HEK293T (cell line): ENCODE results near the gene HMX2.
A peak's percentile ranks its signal among the peaks of the same experiment; 100 is the strongest.

Source experiments
- CTCF ChIA-PET: fragments of 350-600 bp; formaldehyde crosslinking; extraction: SDS; loops from one replicate; lab custom pipeline; 2021; ENCODE audit warnings: antibody characterized with exemption, inconsistent platforms; lab: Yijun Ruan, JAX
- POLR2A ChIA-PET: fragments of 350-600 bp; formaldehyde crosslinking; extraction: SDS; loops from one replicate; lab custom pipeline; 2020; ENCODE audit warnings: antibody characterized with exemption, inconsistent platforms; lab: Yijun Ruan, JAX
- DNase-seq: peaks from one replicate; pipeline ENCODE4 v3.0.0; 2012; ENCODE audit warnings: mixed read lengths; ENCODE audit errors: extremely low spot score
- ARNT ChIP-seq: fragments of 450-650 bp; IDR thresholded peaks from 2 replicates; pipeline ENCODE4 v1.6.1; 2017; ENCODE audit warnings: mild to moderate bottlenecking
- BHLHE40 ChIP-seq: fragments of 450-650 bp; IDR thresholded peaks from 2 replicates; pipeline ENCODE4 v1.6.1; 2016; ENCODE audit warnings: mild to moderate bottlenecking, moderate library complexity, borderline replicate concordance
- CTBP1 ChIP-seq: fragments of 450-650 bp; IDR thresholded peaks from 2 replicates; pipeline ENCODE4 v1.6.1; 2016; ENCODE audit warnings: borderline replicate concordance
- ELF4 ChIP-seq: fragments of 450-650 bp; IDR thresholded peaks from 2 replicates; pipeline ENCODE4 v1.6.1; 2017; ENCODE audit warnings: antibody characterized with exemption
- FOXA1 ChIP-seq: fragments of 450-650 bp; IDR thresholded peaks from 2 replicates; pipeline ENCODE4 v1.6.1; 2016; ENCODE audit warnings: mild to moderate bottlenecking
- FOXK2 ChIP-seq: fragments of 450-650 bp; IDR thresholded peaks from 2 replicates; pipeline ENCODE4 v1.6.1; 2016; ENCODE audit warnings: mild to moderate bottlenecking
- FOXM1 ChIP-seq: fragments of 450-650 bp; IDR thresholded peaks from 2 replicates; pipeline ENCODE4 v1.6.1; 2017; ENCODE audit warnings: mild to moderate bottlenecking, borderline replicate concordance
- HDGF ChIP-seq: fragments of 450-650 bp; IDR thresholded peaks from 2 replicates; pipeline ENCODE4 v1.6.1; 2017; ENCODE audit warnings: antibody characterized with exemption, borderline replicate concordance
- L3MBTL2 ChIP-seq: fragments of 450-650 bp; conservative IDR thresholded peaks from 2 replicates; pipeline ENCODE4 v1.6.1; 2016; ENCODE audit warnings: mild to moderate bottlenecking
- LEF1 ChIP-seq: fragments of 450-650 bp; IDR thresholded peaks from 2 replicates; pipeline ENCODE4 v1.6.1; 2017; ENCODE audit warnings: mild to moderate bottlenecking, borderline replicate concordance
- NFRKB ChIP-seq: fragments of 450-650 bp; IDR thresholded peaks from 2 replicates; pipeline ENCODE4 v1.6.1; 2016; ENCODE audit warnings: mild to moderate bottlenecking, moderate library complexity
- SP1 ChIP-seq: fragments of 450-650 bp; IDR thresholded peaks from 2 replicates; pipeline ENCODE4 v1.6.1; 2017
- SUZ12 ChIP-seq: fragments of 450-650 bp; IDR thresholded peaks from 2 replicates; pipeline ENCODE4 v1.6.1; 2016; ENCODE audit warnings: mild to moderate bottlenecking
- TARDBP ChIP-seq: fragments of 450-650 bp; IDR thresholded peaks from 2 replicates; pipeline ENCODE4 v1.6.1; 2016
- ZNF384 ChIP-seq: fragments of 450-650 bp; IDR thresholded peaks from 2 replicates; pipeline ENCODE4 v1.6.1; 2016
- TF ChIP-seq, protein P1 (sequence below): fragments of 450-650 bp; IDR thresholded peaks from 2 replicates; pipeline ENCODE4 v1.6.1; 2016

Gene HMX2

DNA sequence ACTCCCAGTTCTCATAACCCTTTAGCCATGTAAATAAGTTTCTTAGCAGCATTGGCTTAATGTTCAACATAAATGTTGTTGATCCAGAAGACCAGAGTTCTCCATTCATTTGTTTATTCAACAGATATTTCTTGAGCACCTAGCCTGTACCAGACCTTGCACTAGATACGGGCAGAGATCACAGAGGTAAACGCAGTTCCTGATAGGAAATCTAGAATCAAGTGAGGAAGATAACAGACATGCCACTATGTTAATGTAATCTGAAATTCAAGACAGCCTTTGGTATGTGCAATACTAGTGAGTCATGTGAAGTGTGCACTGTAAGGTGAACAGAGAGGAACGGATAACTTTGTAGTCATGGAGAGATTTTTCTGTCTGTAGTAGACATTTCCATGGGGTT is 9.3 kb downstream of the HMX2 start:
- POLR2A ChIA-PET = no interaction called here
- no peak for TF ChIP-seq SP1
- TF ChIP-seq NFRKB = no peak
- TF ChIP-seq BHLHE40 = no peak
- TF ChIP-seq ZNF384 = no peak
- no peak for TF ChIP-seq HDGF
- no peak for TF ChIP-seq ELF4
- TF ChIP-seq FOXK2 = no peak
- TF ChIP-seq, protein P1, sequence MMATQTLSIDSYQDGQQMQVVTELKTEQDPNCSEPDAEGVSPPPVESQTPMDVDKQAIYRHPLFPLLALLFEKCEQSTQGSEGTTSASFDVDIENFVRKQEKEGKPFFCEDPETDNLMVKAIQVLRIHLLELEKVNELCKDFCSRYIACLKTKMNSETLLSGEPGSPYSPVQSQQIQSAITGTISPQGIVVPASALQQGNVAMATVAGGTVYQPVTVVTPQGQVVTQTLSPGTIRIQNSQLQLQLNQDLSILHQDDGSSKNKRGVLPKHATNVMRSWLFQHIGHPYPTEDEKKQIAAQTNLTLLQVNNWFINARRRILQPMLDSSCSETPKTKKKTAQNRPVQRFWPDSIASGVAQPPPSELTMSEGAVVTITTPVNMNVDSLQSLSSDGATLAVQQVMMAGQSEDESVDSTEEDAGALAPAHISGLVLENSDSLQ = no peak
- no peak for TF ChIP-seq L3MBTL2
- no peak for TF ChIP-seq FOXM1
- no peak for TF ChIP-seq FOXA1
- no peak for TF ChIP-seq TARDBP
- no peak for TF ChIP-seq ARNT
- TF ChIP-seq CTBP1 = no peak
- TF ChIP-seq LEF1 = no peak
- TF ChIP-seq SUZ12 = no peak
- no peak for DNase-seq

DNA sequence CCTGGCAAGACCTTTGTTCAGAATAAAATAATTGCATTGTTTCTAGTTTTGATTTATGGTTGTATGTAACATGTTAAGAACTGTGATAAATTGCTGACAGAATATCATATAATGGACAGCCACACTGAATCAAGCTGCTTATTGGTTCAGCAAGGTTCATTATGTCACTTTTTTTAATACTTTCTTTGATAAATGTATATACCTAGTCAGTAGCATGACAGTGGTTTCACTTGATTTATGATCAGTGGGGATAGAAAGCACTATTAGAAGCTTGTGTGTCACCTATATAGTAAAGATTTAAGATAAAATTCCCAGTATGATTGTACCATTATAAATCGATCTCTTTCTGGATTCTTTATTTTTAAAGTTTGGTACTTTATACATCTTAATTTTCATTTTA is 10.7 kb downstream of the HMX2 start:
- CTCF ChIA-PET = no interaction called here
- no peak for DNase-seq
- TF ChIP-seq CTBP1 = no peak
- no peak for TF ChIP-seq HDGF
- TF ChIP-seq TARDBP = no peak
- no peak for TF ChIP-seq FOXA1
- TF ChIP-seq SP1 = no peak
- TF ChIP-seq, protein P1 = peak; percentile 83
- POLR2A ChIA-PET = no interaction called here

More for the DNA sequence above, 9.3 kb downstream of the HMX2 start:
- CTCF ChIA-PET = no interaction called here

DNA sequence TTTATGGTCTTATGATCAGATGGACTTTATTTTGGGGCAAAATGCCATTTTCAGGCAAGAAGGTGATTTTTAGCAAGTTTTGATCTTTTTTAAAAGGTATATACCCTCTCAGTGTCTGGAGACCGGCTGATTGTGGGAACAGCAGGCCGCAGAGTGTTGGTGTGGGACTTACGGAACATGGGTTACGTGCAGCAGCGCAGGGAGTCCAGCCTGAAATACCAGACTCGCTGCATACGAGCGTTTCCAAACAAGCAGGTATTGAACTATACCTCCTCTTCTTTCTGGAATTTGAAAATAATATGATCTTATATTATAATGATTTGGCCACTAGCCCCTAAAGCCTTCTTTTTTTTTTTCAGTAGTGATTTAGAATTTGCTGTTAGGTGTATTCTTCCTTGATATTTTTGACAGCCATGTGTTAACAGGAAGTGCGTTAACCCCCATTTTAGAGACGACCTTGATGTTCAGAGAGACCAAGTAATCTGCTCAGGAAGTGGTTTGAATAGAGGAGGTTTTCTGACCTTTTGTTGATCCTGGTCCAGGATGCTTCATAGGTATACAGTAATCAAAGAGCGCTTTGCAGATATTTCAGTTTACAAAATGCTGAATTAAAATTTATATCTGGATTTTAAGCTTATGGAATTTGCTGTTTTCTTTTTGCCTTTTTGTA is 12.5 kb downstream of the HMX2 start:
- POLR2A ChIA-PET = no interaction called here
- CTCF ChIA-PET = no interaction called here

DNA sequence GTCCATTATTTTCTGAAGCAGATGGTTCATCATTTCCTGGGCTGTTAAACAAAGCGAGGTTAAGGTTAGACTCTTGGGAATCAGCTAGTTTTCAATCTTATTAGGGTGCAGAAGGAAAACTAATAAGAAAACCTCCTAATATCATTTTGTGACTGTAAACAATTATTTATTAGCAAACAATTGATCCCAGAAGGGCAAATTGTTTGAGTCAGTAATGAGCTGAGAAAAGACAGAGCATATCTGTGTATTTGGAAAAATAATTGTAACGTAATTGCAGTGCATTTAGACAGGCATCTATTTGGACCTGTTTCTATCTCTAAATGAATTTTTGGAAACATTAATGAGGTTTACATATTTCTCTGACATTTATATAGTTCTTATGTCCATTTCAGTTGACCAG is 16.4 kb downstream of the HMX2 start:
- no peak for TF ChIP-seq ARNT
- TF ChIP-seq, protein P1 = no peak
- no peak for TF ChIP-seq CTBP1
- TF ChIP-seq BHLHE40 = no peak
- no peak for TF ChIP-seq LEF1
- no peak for TF ChIP-seq HDGF
- no peak for TF ChIP-seq SP1
- no peak for TF ChIP-seq FOXA1
- ChIA-PET POLR2A (no interaction called here), CTCF (no interaction called here)
- no peak for DNase-seq

More for the DNA sequence above, 12.5 kb downstream of the HMX2 start:
- no peak for TF ChIP-seq ELF4
- no peak for TF ChIP-seq LEF1
- DNase-seq = no peak

DNA sequence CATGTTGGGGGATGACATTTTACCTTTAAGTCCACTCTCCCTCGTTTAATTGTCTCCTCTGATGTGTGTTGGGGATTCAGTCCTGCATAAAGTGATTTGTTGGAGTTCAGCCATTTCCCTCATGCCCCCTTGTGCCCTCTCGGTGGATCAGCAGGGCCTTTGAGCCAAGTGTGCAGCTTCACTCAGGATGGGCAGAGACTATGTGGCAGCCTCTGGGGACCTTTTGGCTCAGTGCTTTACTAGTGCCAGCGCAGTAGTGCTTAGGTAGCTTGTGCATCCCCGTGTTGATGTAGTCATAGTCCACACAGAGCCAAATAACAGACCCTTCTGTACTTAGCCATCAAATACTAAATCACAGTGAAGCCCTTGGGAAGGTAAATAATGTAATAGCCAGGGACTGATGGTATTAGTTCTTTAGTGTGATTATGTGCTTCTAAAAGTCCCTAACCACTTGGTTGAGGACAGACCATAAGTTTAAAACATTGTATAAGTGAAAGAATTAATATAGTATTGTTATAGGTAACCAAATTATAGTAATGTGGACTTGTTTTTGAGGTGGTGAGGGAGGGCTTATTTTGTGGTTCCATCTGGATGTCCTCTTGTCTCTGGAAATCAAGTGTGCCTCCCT is 17.6 kb downstream of the HMX2 start:
- ChIA-PET POLR2A (no interaction called here), CTCF (no interaction called here)
- DNase-seq = peak; percentile 26
- TF ChIP-seq ELF4 (no peak), LEF1 (no peak), ZNF384 (no peak), ARNT (no peak), L3MBTL2 (no peak)
- TF ChIP-seq, protein P1 = no peak

DNA sequence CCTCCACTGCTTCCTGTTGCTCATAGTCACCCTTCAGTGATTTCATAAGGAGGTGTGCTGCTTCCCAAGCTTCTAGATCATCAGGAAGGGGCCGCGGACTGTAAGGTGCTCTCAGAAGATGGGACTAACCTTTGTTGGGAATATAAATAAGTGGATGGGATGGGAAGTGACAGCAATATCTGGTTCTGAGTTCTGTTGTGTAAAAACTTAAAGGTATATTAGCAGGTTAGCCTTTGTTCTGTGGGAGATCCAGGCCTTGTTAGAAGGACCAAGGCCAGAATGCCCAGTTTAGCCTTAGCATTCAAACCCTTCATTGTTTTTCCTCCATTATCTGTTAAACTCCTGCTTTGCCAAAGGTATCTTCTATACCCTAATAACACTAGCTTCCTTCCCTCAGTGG is 18.7 kb downstream of the HMX2 start:
- ChIA-PET CTCF (no interaction called here), POLR2A (interaction anchor here (1.4 kb wide), 1 partner anchor 13 kb away, joined by 6 read pairs; the partner anchor contains the start of gene BUB3)
- no peak for TF ChIP-seq LEF1
- TF ChIP-seq FOXA1 = no peak
- TF ChIP-seq TARDBP = no peak
- no peak for TF ChIP-seq HDGF
- TF ChIP-seq CTBP1 = no peak
- no peak for TF ChIP-seq ARNT
- no peak for TF ChIP-seq ELF4
- TF ChIP-seq NFRKB = no peak
- no peak for TF ChIP-seq BHLHE40
- DNase-seq = no peak
